GM18873 (cell line): ENCODE results near the gene PKIB.
"Not testable (repeated sequence)": the region's sequence is repeated elsewhere in the genome, so short reads cannot be mapped to it uniquely, and the experiment has no call there.

Experiments used
- ATAC-seq: cut with Tn5 transposase; IDR thresholded peaks from one replicate; pipeline ENCODE4 v1.9.1; 2021; ENCODE audit warnings: mild to moderate bottlenecking, moderate library complexity, moderate number of reproducible peaks; ENCODE audit not compliant: unreplicated experiment, low FRiP score

Gene PKIB, protein sequence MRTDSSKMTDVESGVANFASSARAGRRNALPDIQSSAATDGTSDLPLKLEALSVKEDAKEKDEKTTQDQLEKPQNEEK

DNA sequence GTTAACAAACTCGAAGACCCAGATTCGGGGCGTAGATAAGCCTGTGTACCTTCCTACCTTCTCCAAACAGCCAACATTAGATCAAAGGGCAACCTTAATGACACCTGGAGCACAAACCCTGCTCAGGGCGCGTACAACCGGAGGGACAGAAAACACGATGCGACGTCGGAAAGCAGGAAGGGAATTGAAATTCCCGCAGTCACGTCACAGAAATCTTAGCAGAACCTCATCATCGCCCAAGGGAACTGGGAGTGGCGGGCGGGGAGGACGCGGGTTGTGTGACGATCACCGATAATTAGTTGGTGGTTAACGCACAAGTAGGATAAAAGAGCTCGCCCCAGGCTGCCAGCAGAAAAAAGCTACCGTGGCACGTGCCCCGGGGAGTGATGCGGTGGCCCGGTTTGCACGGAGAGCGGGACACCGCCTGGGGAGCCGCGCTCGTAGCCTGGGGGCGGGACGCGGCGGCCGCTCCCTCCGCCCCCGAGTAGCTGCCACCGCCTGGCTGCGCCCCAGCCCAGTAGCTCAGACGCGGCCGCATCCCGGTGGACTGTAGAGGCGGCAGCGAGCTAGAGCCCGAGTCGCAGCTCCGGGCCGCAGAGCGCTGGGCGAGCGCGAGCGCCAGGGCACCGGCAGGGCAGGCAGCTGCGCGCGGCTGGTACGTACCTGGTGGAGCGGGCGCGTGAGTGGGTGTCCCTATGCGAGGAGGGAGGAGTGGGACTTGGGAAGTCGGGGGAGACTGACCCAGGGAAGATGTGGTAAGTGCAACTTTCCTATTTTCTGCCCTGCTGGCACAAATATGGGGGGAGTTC is at the start of gene PKIB:
TSS of gene PKIB (plus strand) at position 525 of the 809 bp plus-strand sequence. CDS start 107,390 bp downstream, outside the sequence.
- peak; percentile 72 for ATAC-seq

DNA sequence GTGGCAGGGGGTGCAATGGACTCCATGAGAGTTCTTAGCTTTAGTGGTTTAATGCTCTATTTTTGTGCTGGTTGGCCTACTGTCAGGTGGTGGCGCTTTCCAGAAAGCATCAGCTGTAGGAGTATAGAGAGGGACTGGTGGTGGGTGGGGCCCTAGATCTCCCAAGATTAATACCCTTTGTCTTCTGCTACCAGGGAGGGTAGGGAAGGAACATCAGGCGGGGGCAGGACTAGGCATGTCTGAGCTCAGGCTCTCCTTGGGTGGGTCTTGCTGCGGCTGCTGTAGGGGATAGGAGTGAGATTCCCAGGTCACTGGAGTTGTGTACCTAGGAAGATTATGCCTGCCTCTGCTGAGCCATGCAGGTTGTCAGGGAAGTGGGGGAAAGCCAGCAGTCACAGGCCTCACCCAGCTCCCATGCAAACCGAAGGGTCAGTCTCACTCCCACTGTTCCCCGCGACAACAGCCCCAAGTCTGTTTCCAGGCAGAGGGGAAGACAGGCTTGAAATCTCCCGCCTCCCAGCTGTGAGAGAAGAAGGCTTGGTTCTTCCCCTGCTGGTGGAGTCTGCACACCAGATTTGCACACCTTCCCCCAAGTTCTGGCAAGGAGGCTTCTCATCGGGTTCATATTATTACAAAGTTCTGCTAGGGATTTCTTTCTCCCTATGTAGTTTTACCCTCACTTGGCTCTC is 46.7 kb upstream of the PKIB start:
- ATAC-seq, result no peak

GRCh38 chr6:122564230-122564629 is 46.0 kb upstream of the PKIB start:
- no peak for ATAC-seq

- ATAC-seq, result no peak
These were observed 44.5 kb upstream of the PKIB start for GRCh38 chr6:122565708-122566107.

- ATAC-seq, result no peak
These were observed 43.2 kb upstream of the PKIB start for GRCh38 chr6:122567034-122567433.

- no peak for ATAC-seq
These were observed 41.9 kb upstream of the PKIB start for GRCh38 chr6:122568350-122568749.

- ATAC-seq, result no peak
These were observed 41.4 kb upstream of the PKIB start for GRCh38 chr6:122568797-122569221.

GRCh38 chr6:122569230-122569771 is 40.9 kb upstream of the PKIB start:
- no peak for ATAC-seq

GRCh38 chr6:122571888-122572287 is 38.3 kb upstream of the PKIB start:
- no peak for ATAC-seq

GRCh38 chr6:122576888-122577287 is 33.3 kb upstream of the PKIB start:
- ATAC-seq, result no peak

GRCh38 chr6:122578961-122579360 is 31.2 kb upstream of the PKIB start:
- no peak for ATAC-seq

- no peak for ATAC-seq
These were observed 29.5 kb upstream of the PKIB start for GRCh38 chr6:122580737-122581136.

- no peak for ATAC-seq
These were observed 21.1 kb upstream of the PKIB start for GRCh38 chr6:122589115-122589514.

DNA sequence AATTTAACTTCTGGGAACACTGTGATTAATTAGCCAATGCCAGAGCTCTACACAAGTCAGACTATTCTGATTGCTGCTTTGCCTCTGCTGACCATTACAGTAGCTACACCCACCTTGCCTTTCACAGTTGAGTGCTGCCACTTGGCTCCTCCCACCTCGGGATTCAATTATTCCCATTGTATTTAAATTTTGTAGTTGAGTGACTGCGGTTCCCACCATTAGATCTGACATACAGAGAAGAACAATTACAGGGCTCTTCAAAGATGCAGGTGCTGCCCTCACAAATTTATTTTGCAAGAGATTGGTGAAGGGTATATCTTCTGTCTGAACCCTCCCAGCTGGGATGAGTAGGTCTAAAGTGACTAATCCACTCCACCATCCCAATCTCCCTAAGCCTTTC is 11.9 kb upstream of the PKIB start:
- ATAC-seq, result not testable (repeated sequence)

DNA sequence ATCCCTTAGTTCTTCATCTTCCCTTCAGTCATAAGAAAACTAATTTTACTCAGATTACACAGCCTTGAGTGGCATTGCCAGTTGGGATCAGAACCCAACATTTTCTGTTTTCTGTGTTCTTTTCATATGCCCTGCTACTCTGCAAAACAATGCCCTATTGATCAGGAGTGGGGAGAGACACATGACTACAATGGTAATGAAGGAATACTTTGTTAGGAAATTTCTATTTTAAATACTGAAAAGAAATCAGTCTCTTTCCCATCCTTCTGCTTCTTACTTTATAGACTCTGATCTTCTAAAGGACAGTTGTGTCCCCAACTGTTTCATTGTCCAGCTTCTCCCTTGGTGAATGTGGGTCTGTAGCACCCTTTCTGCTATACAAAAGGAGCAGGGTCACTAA is 5.5 kb upstream of the PKIB start:
- no peak for ATAC-seq

- peak; percentile 34 for ATAC-seq
These were observed 668 bp downstream of the PKIB start for GRCh38 chr6:122610690-122611455.

DNA sequence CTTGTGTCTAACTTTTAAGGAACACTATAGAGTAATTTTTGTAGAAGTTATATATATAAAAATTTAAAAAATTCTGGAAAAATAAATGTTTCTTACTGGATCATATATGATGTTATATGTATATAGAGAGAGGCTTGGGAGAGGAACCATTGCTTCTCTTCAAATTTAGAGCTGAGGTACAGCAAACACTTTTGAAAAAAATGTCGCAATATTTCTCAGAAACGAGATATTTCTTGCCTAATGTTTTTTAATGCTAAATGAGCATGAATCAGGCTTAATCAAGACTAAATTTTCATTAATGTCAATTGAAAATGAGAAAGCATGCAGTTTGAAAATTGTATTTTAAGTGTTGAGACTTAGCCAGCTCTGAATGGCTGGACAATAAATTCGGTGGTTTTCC is 2.6 kb downstream of the PKIB start:
- ATAC-seq, result no peak

- ATAC-seq, result no peak
These were observed 4.1 kb downstream of the PKIB start for GRCh38 chr6:122614303-122614702.

GRCh38 chr6:122615409-122615808 is 5.2 kb downstream of the PKIB start:
- no peak for ATAC-seq

- ATAC-seq, result no peak
These were observed 6.7 kb downstream of the PKIB start for GRCh38 chr6:122616877-122617276.

- ATAC-seq, result no peak
These were observed 9.1 kb downstream of the PKIB start for GRCh38 chr6:122619309-122619708.
